Measurements from ENCODE around the gene TMEM269.

Gene TMEM269

GRCh38 chr1:42848823-42849537, 64.2 kb downstream of the TMEM269 start:
- DNase-seq (ENCODE audit: low read depth), result no peak

DNA sequence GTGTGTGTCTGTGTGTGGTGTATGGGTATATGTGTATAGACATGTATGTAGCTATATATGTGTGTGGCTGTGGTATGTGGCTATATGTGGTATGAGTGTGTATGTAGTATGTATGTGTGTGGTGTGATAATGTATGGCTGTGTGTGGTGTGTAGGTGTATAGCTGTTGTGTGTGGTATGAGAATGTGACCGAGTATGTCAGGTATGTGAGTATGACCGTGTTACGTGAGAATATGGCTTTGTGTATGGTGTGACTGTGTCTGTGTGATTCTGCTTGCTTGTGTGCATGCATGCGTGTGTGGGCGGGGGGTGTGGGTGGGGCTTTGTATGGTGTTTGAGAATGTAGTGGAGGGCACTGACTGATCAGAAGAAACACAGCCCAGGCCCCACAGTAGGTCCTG, 65.2 kb downstream of the TMEM269 start:
- no peak for DNase-seq (ENCODE audit: low read depth)
